HCT116 (cell line): ENCODE data around the gene MYL3. TPM values are rescaled to one million over a fixed set of nuclear protein-coding genes. Genes with fewer than 3 reads are reported as not detected.

Source experiments
- ATAC-seq: fragments of 200-7000 bp; cut with Tn5 transposase; 2 replicates; pipeline ENCODE4 v1.9.1; 2020; ENCODE audit warnings: mild to moderate bottlenecking, moderate library complexity
- BruUV-seq: library from RNA; stranded (reverse); fragments of 400-500 nt; replicated peaks from 2 replicates; lab custom pipeline; 2021; lab: Mats Ljungman, UMichigan
- CTCF ChIA-PET: fragments of 300-600 bp; sonication (Branson Sonifier 250); formaldehyde crosslinking; loops from one replicate; lab custom pipeline; 2021; ENCODE audit warnings: antibody characterized with exemption; lab: Charles Lee
- POLR2A ChIA-PET: fragments of 300-600, 350-600 bp; sonication (Branson Sonifier 250); formaldehyde crosslinking; loops from one replicate; lab custom pipeline; 2021; ENCODE audit warnings: antibody characterized with exemption; lab: Charles Lee
- RAD21 ChIA-PET, 2 experiments: fragments of 300-600 bp; sonication (Branson Sonifier 250); formaldehyde crosslinking; loops; one replicate each; lab custom pipeline; 2023; ENCODE audit warnings: low total read pairs in 2 of 2; ENCODE audit not compliant: uncharacterized antibody in 2 of 2, unreplicated experiment in 2 of 2, low non-redundant PET in 1 of 2; lab: Charles Lee
- DNase-seq: peaks from one replicate; pipeline ENCODE4 v3.0.0-alpha.2; 2010; ENCODE audit warnings: low read depth, low spot score
- H2AFZ ChIP-seq: fragments of 200-600 bp; shearing (Covaris generic), sonication (generic); 2 replicates; pipeline ENCODE4 v1.6.1; 2017; ENCODE audit warnings: low read depth, mixed run types, mixed read lengths, antibody characterized with exemption, low read length; ENCODE audit not compliant: poor library complexity, severe bottlenecking
- H3K27ac ChIP-seq: 2 replicates; pipeline ENCODE4 v1.5.1; 2012; ENCODE audit warnings: low read depth, low read length
- H3K27me3 ChIP-seq: fragments of 200-600 bp; sonication (generic); 2 replicates; pipeline ENCODE4 v1.6.1; 2016; ENCODE audit warnings: mixed run types, low read length, mixed read lengths; ENCODE audit not compliant: insufficient read depth
- H3K36me3 ChIP-seq, 2 experiments: fragments of 200-500 bp in 1 of 2; fragments of 200-600 bp in 1 of 2; sonication (Bioruptor generic) in 1 of 2; sonication (generic) in 1 of 2; 2 replicates each; pipeline versions ENCODE4 v1.5.1 to v1.6.1; 2014 to 2016; ENCODE audit warnings: low read length in 2 of 2, inconsistent platforms in 1 of 2, mixed read lengths in 1 of 2, mixed run types in 1 of 2; ENCODE audit not compliant: insufficient read depth in 2 of 2, control insufficient read depth in 1 of 2
- H3K4me1 ChIP-seq, 2 experiments: fragments of 200-600 bp in 1 of 2; sonication (generic) in 1 of 2; 2 replicates each; pipeline versions ENCODE4 v1.5.1 to v1.6.1; 2012 to 2017; ENCODE audit warnings: low read length in 2 of 2, inconsistent platforms in 1 of 2, mild to moderate bottlenecking in 1 of 2, mixed read lengths in 1 of 2, mixed run types in 1 of 2, moderate library complexity in 1 of 2; ENCODE audit not compliant: insufficient read depth in 2 of 2, control insufficient read depth in 1 of 2
- H3K4me2 ChIP-seq: fragments of 200-600 bp; sonication (generic); 2 replicates; pipeline ENCODE4 v1.6.1; 2017; ENCODE audit warnings: mixed run types, low read length, mixed read lengths
- H3K4me3 ChIP-seq, 2 experiments: fragments of 200-600 bp in 1 of 2; sonication (generic) in 1 of 2; replicated peaks in 1 of 2; 2 replicates each; pipeline ENCODE4 v1.5.1; 2011 to 2016; ENCODE audit warnings: low read length in 2 of 2, control low read depth in 1 of 2, low read depth in 1 of 2, mild to moderate bottlenecking in 1 of 2, mixed read lengths in 1 of 2, mixed run types in 1 of 2
- H3K79me2 ChIP-seq: fragments of 200-600 bp; sonication (generic); 2 replicates; pipeline ENCODE4 v1.6.1; 2017; ENCODE audit warnings: mild to moderate bottlenecking, mixed run types, low read length, moderate library complexity, mixed read lengths; ENCODE audit not compliant: insufficient read depth
- H3K9ac ChIP-seq: fragments of 200-600 bp; sonication (generic); 2 replicates; pipeline ENCODE4 v1.6.1; 2016; ENCODE audit warnings: low read length, mixed read lengths
- H3K9me2 ChIP-seq: fragments of 200-600 bp; sonication (generic), shearing (Covaris generic); 2 replicates; pipeline ENCODE4 v1.6.1; 2017; ENCODE audit warnings: mixed run types, mild to moderate bottlenecking, moderate library complexity; ENCODE audit not compliant: insufficient read depth
- H3K9me3 ChIP-seq, 2 experiments: fragments of 200-500 bp in 1 of 2; fragments of 200-600 bp in 1 of 2; sonication (Bioruptor generic) in 1 of 2; sonication (generic) in 1 of 2; 2 replicates each; pipeline ENCODE4 v1.6.1; 2014 to 2017; ENCODE audit warnings: low read length in 2 of 2, mixed read lengths in 2 of 2, inconsistent platforms in 1 of 2, low read depth in 1 of 2, mild to moderate bottlenecking in 1 of 2, mixed run types in 1 of 2, moderate library complexity in 1 of 2; ENCODE audit not compliant: control insufficient read depth in 1 of 2, insufficient read depth in 1 of 2
- H4K20me1 ChIP-seq: fragments of 200-600 bp; sonication (generic), shearing (Covaris generic); 2 replicates; pipeline ENCODE4 v1.6.1; 2017; ENCODE audit warnings: mixed run types, mild to moderate bottlenecking, moderate library complexity; ENCODE audit not compliant: insufficient read depth
- CBX3 ChIP-seq: IDR thresholded peaks from 2 replicates; pipeline ENCODE4 v1.6.1; 2012; ENCODE audit warnings: low read depth
- EZH2phosphoT487 ChIP-seq: fragments of 200-600 bp; IDR thresholded peaks from 2 replicates; pipeline ENCODE4 v1.6.1; 2018; ENCODE audit warnings: antibody characterized with exemption, borderline replicate concordance
- FOSL1 ChIP-seq: IDR thresholded peaks from 2 replicates; pipeline ENCODE4 v1.6.1; 2012; ENCODE audit warnings: low read depth
- REST ChIP-seq: IDR thresholded peaks from 2 replicates; pipeline ENCODE4 v1.6.1; 2012; ENCODE audit warnings: low read depth
- SP1 ChIP-seq: IDR thresholded peaks from 2 replicates; pipeline ENCODE4 v1.6.1; 2012; ENCODE audit warnings: low read depth
- YY1 ChIP-seq: IDR thresholded peaks from 2 replicates; pipeline ENCODE4 v1.6.1; 2011; ENCODE audit warnings: low read length, low read depth, moderate library complexity, mild to moderate bottlenecking; ENCODE audit not compliant: insufficient replicate concordance; ENCODE audit errors: extremely low read depth
- ZFX ChIP-seq: fragments of 450-650 bp; IDR thresholded peaks from 2 replicates; pipeline ENCODE4 v1.6.1; 2017
- ZNF274 ChIP-seq: fragments of 200-500 bp; sonication (Bioruptor generic); IDR thresholded peaks from 2 replicates; pipeline ENCODE4 v1.6.1; 2014; ENCODE audit warnings: mild to moderate bottlenecking, low read depth, low read length, inconsistent platforms
- intact Hi-C: fragments of 100-400 bp; cut with micrococcal nuclease; formaldehyde crosslinking; loops from 2 replicates; pipeline ENCODE4 v1.10.0; 2022
- total RNA-seq: library from RNA; stranded (reverse); gene quantifications from one replicate; pipeline ENCODE4 v1.2.1, GENCODE V29; 2021; ENCODE audit not compliant: unreplicated experiment
- TF ChIP-seq, protein P1 (sequence below): IDR thresholded peaks from 2 replicates; pipeline ENCODE4 v1.6.1; 2012

Gene MYL3
- total RNA-seq, 1 experiment from 2014 or later, result not detected

GRCh38 chr3:46852839-46853355 lies 10.3 kb downstream of the MYL3 start:
- ATAC-seq (no peak), DNase-seq (no peak)
- no peak overlapping the region for H3K4me3 ChIP-seq
- intact Hi-C loops, result no loop called here
- no peaks in the 10 kb centered on the region for H3K9me2 ChIP-seq
- ChIA-PET CTCF (no interaction called here), POLR2A (no interaction called here), RAD21 (no interaction called here)
- H3K4me1 ChIP-seq, result no peaks in the 10 kb centered on the region
- no peak for TF ChIP-seq YY1
- TF ChIP-seq, protein P1, sequence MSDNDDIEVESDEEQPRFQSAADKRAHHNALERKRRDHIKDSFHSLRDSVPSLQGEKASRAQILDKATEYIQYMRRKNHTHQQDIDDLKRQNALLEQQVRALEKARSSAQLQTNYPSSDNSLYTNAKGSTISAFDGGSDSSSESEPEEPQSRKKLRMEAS, result no peak
- no peak for TF ChIP-seq REST
- no peak for TF ChIP-seq EZH2phosphoT487
- TF ChIP-seq FOSL1, result no peak
- no peak for TF ChIP-seq SP1
- no peak for TF ChIP-seq ZFX
- TF ChIP-seq CBX3, result no peak
- no peak for TF ChIP-seq ZNF274
- H3K9me3 ChIP-seq, result no peaks in the 10 kb centered on the region
- no peak overlapping the region for H2AFZ ChIP-seq
- H3K27me3 ChIP-seq, result no peaks in the 10 kb centered on the region
- no peaks in the 10 kb centered on the region for H3K36me3 ChIP-seq
- BruUV-seq, result no TSS peak
- H4K20me1 ChIP-seq, result no peaks in the 10 kb centered on the region
- no peak overlapping the region for H3K27ac ChIP-seq
- H3K79me2 ChIP-seq, result no peaks in the 10 kb centered on the region
- no peak overlapping the region for H3K9ac ChIP-seq
- H3K4me2 ChIP-seq, result no peak overlapping the region
